Upper lobe of left lung (tissue), 4 donors: ENCODE measurements around the gene SATB1.

ENCODE experiments used
- CTCF ChIP-seq, 6 experiments: fragments of 450-650 bp in 4 of 6; fragments of 200-600 bp in 2 of 6; sonication (generic) in 2 of 6; IDR thresholded peaks; one replicate each; pipeline ENCODE4 v1.5.1; 2016 to 2019; ENCODE audit warnings: antibody characterized with exemption in 6 of 6
- POLR2A ChIP-seq, 4 donors: fragments of 450-650 bp; IDR thresholded peaks; one replicate each; pipeline ENCODE4 v1.5.1; 2016 to 2017; ENCODE audit warnings: antibody characterized with exemption in 4 of 4, mild to moderate bottlenecking in 2 of 4
- POLR2AphosphoS5 ChIP-seq, 2 donors: sonication (generic); formaldehyde crosslinking; IDR thresholded peaks; one replicate each; pipeline ENCODE4 v1.5.1; 2017; ENCODE audit warnings: antibody characterized with exemption in 2 of 2

- TF ChIP-seq CTCF (IDR thresholded peaks at IDR 0.05) = no peak
- no peak for TF ChIP-seq POLR2AphosphoS5 (IDR thresholded peaks at IDR 0.05)
- no peak for TF ChIP-seq POLR2A (IDR thresholded peaks at IDR 0.05)
These were observed 1.6 kb upstream of the SATB1 start for GRCh38 chr3:18426597-18427193.
